HG03520 (cell line): ENCODE results near the gene TSPAN17.
"Not testable (repeated sequence)": the region's sequence is repeated elsewhere in the genome, so short reads cannot be mapped to it uniquely, and the experiment has no call there.

Experiments
- ATAC-seq: cut with Tn5 transposase; IDR thresholded peaks from one replicate; pipeline ENCODE4 v1.9.1; 2021; ENCODE audit warnings: mild to moderate bottlenecking, moderate library complexity; ENCODE audit not compliant: unreplicated experiment

The TSPAN17 gene

GRCh38 chr5:176647030-176647842 lies at the start of gene TSPAN17:
Gene TSPAN17, plus strand, starts transcription at chr5:176647484. Its CDS starts 132 bp downstream, at chr5:176647616.
- peak; percentile 89 for ATAC-seq

- ATAC-seq, result not testable (repeated sequence)
These were observed 47.4 kb upstream of the TSPAN17 start for GRCh38 chr5:176599749-176600430.

GRCh38 chr5:176601901-176602482 lies 45.3 kb upstream of the TSPAN17 start:
- ATAC-seq, result no peak

GRCh38 chr5:176603091-176603490 lies 44.2 kb upstream of the TSPAN17 start:
- no peak for ATAC-seq

- ATAC-seq, result no peak
These were observed 41.3 kb upstream of the TSPAN17 start for GRCh38 chr5:176606032-176606431.

- ATAC-seq, result no peak
These were observed 40.4 kb upstream of the TSPAN17 start for GRCh38 chr5:176606875-176607274.

GRCh38 chr5:176608142-176608705 lies 39.1 kb upstream of the TSPAN17 start:
- no peak for ATAC-seq

- peak; percentile 26 for ATAC-seq
These were observed 38.2 kb upstream of the TSPAN17 start for GRCh38 chr5:176608937-176609723.

GRCh38 chr5:176609724-176610434 lies 37.4 kb upstream of the TSPAN17 start, which contains the start of gene GPRIN1:
Gene GPRIN1, minus strand, starts transcription at chr5:176610156. Its CDS starts 10,322 bp downstream, at chr5:176599834.
- ATAC-seq, result peak; percentile 60

- no peak for ATAC-seq
These were observed 36.9 kb upstream of the TSPAN17 start for GRCh38 chr5:176610435-176610773.

GRCh38 chr5:176611435-176611834 lies 35.8 kb upstream of the TSPAN17 start:
- no peak for ATAC-seq

- ATAC-seq, result no peak
These were observed 35.3 kb upstream of the TSPAN17 start for GRCh38 chr5:176612008-176612407.

GRCh38 chr5:176612855-176613254 lies 34.4 kb upstream of the TSPAN17 start:
- ATAC-seq, result no peak

- ATAC-seq, result no peak
These were observed 32.3 kb upstream of the TSPAN17 start for GRCh38 chr5:176614805-176615478.

GRCh38 chr5:176616511-176616910 lies 30.8 kb upstream of the TSPAN17 start:
- no peak for ATAC-seq

GRCh38 chr5:176618783-176619182 lies 28.5 kb upstream of the TSPAN17 start:
- ATAC-seq, result no peak

- no peak for ATAC-seq
These were observed 28.1 kb upstream of the TSPAN17 start for GRCh38 chr5:176619203-176619568.

- no peak for ATAC-seq
These were observed 27.5 kb upstream of the TSPAN17 start for GRCh38 chr5:176619569-176620332.
